ENCODE results near the gene TMEM163.

DNA sequence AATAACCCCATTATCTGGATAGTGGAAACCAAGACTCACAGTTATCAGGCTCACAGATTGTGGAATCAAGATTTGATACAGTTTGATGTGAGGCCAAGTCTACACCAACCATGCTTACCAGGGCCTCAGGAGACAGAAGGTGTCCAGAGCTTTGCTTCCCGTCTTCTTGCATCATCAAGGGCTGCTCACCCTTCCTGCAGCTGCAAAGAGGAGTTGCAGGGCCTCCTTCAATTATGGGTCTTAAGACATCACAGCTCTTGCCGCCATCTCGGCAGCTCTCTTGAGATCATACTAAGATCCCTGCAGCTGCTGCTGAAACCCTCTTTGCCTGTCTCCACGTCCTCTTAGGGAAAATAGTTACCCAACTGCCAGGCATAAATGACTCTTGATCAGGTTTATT is 288.9 kb downstream of the TMEM163 start:
- TF ChIP-seq, protein P1, sequence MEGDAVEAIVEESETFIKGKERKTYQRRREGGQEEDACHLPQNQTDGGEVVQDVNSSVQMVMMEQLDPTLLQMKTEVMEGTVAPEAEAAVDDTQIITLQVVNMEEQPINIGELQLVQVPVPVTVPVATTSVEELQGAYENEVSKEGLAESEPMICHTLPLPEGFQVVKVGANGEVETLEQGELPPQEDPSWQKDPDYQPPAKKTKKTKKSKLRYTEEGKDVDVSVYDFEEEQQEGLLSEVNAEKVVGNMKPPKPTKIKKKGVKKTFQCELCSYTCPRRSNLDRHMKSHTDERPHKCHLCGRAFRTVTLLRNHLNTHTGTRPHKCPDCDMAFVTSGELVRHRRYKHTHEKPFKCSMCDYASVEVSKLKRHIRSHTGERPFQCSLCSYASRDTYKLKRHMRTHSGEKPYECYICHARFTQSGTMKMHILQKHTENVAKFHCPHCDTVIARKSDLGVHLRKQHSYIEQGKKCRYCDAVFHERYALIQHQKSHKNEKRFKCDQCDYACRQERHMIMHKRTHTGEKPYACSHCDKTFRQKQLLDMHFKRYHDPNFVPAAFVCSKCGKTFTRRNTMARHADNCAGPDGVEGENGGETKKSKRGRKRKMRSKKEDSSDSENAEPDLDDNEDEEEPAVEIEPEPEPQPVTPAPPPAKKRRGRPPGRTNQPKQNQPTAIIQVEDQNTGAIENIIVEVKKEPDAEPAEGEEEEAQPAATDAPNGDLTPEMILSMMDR (IDR thresholded peaks at IDR 0.05) = no peak
- TF ChIP-seq EP300 (IDR thresholded peaks at IDR 0.05) (no peak), POLR2A (IDR thresholded peaks at IDR 0.05) (no peak), POLR2AphosphoS5 (IDR thresholded peaks at IDR 0.05) (no peak)

Data from stomach (tissue), 4 donors.